ENCODE data around the gene CDHR5. TPM values are rescaled to one million over a fixed set of nuclear protein-coding genes. Genes with fewer than 3 reads are reported as not detected.
A peak's percentile ranks its signal among the peaks of the same experiment; 100 is the strongest.

Gene CDHR5
- polyA plus RNA-seq, 1 donor: 763 TPM

GRCh38 chr11:623999-624704, 603 bp downstream of the CDHR5 start:
- H3K4me3 ChIP-seq (ENCODE audit: low read length): peak overlapping the region; percentile 73
- peaks cover 6% of the 10 kb centered on the region for H3K27me3 ChIP-seq (ENCODE audit: control insufficient read depth, insufficient read depth, low read length)
- DNase-seq: peak; percentile 79 to 86
- peak overlapping the region; percentile 96 for H3K27ac ChIP-seq (ENCODE audit: low read length)
- H3K9me3 ChIP-seq (ENCODE audit: control insufficient read depth, low read depth, low read length): peaks cover 11% of the 10 kb centered on the region
- no CpG with 5 or more reads among the region's 25 CpGs for WGBS (ENCODE audit: insufficient coverage, low lambda C conversion rate)
- H3K36me3 ChIP-seq (ENCODE audit: control insufficient read depth, insufficient read depth, low read length): peaks cover 32% of the 10 kb centered on the region
- peaks cover 28% of the 10 kb centered on the region for H3K4me1 ChIP-seq (ENCODE audit: control insufficient read depth, insufficient read depth, low read length)

GRCh38 chr11:623349-623869, 1.3 kb downstream of the CDHR5 start:
- Histone ChIP-seq H3K4me1 (ENCODE audit: control insufficient read depth, insufficient read depth, low read length) (peaks cover 28% of the 10 kb centered on the region), H3K27me3 (ENCODE audit: control insufficient read depth, insufficient read depth, low read length) (peaks cover 6% of the 10 kb centered on the region), H3K4me3 (ENCODE audit: low read length) (peak overlapping the region; percentile 73), H3K27ac (ENCODE audit: low read length) (peak overlapping the region; percentile 96), H3K9me3 (ENCODE audit: control insufficient read depth, low read depth, low read length) (peaks cover 11% of the 10 kb centered on the region), H3K36me3 (ENCODE audit: control insufficient read depth, insufficient read depth, low read length) (peaks cover 40% of the 10 kb centered on the region)
- WGBS (ENCODE audit: insufficient coverage, low lambda C conversion rate): no CpG with 5 or more reads among the region's 15 CpGs
- no peak for DNase-seq

GRCh38 chr11:621838-622237, 2.9 kb downstream of the CDHR5 start:
- DNase-seq: no peak
- peaks cover 6% of the 10 kb centered on the region for H3K27me3 ChIP-seq (ENCODE audit: control insufficient read depth, insufficient read depth, low read length)
- peaks cover 28% of the 10 kb centered on the region for H3K4me1 ChIP-seq (ENCODE audit: control insufficient read depth, insufficient read depth, low read length)
- peaks cover 4% of the 10 kb centered on the region for H3K9me3 ChIP-seq (ENCODE audit: control insufficient read depth, low read depth, low read length)
- H3K36me3 ChIP-seq (ENCODE audit: control insufficient read depth, insufficient read depth, low read length): peaks cover 46% of the 10 kb centered on the region
- H3K27ac ChIP-seq (ENCODE audit: low read length): no peak overlapping the region
- no CpG with 5 or more reads among the region's 27 CpGs for WGBS (ENCODE audit: insufficient coverage, low lambda C conversion rate)
- H3K4me3 ChIP-seq (ENCODE audit: low read length): no peak overlapping the region

DNA sequence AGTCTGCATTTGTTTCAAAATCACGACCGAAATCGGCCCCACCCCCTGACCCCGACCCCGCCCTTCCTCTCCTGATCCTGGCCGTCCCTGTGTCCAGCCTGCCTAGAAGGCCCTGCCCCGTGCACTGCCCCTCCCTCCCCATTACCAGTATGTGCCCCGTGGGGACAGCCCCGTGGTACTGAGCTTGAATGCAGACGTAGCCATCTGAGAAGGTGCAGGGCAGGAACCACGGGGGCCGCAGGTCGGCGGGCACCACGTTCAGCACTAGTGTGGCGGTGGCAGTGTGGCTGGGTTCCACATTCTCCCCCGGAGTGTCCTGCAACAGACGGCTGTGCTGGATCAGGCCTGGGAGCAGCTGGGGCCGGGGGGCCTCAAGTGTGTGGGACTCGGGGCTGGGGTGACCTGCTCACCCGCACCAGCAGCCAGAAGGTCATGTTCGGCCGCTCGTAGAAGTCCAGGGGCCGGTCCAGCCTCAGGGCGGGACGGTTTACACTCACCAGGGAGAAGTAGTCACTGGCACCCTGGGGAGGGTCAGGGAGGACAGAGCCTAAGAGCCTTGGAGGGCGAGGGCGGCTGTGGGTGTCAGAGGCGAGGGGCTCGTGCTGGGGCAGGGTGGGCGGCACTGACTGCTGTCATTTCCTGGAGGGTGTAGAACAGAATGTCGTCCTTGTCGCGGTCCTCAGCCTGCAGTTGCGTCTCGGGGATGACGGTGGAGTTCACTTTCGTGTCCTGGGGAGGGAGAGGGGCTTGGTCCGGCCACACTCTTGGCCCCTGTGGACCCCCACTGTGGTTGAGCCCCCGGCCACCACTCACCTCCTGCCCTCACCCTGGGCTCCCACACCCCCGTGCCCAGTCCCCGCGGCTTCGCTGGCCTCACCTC, 3.6 kb downstream of the CDHR5 start:
- DNase-seq: no peak
- H3K4me1 ChIP-seq (ENCODE audit: control insufficient read depth, insufficient read depth, low read length): peaks cover 25% of the 10 kb centered on the region
- H3K4me3 ChIP-seq (ENCODE audit: low read length): no peak overlapping the region
- H3K9me3 ChIP-seq (ENCODE audit: control insufficient read depth, low read depth, low read length): no peaks in the 10 kb centered on the region
- H3K27ac ChIP-seq (ENCODE audit: low read length): no peak overlapping the region
- peaks cover 2% of the 10 kb centered on the region for H3K27me3 ChIP-seq (ENCODE audit: control insufficient read depth, insufficient read depth, low read length)
- H3K36me3 ChIP-seq (ENCODE audit: control insufficient read depth, insufficient read depth, low read length): peaks cover 46% of the 10 kb centered on the region
- WGBS (ENCODE audit: insufficient coverage, low lambda C conversion rate): 95% methylated on average over 4 of the region's 45 CpGs

- Histone ChIP-seq H3K36me3 (ENCODE audit: control insufficient read depth, insufficient read depth, low read length) (peaks cover 46% of the 10 kb centered on the region), H3K4me1 (ENCODE audit: control insufficient read depth, insufficient read depth, low read length) (peaks cover 19% of the 10 kb centered on the region), H3K27ac (ENCODE audit: low read length) (no peak overlapping the region), H3K9me3 (ENCODE audit: control insufficient read depth, low read depth, low read length) (no peaks in the 10 kb centered on the region), H3K27me3 (ENCODE audit: control insufficient read depth, insufficient read depth, low read length) (no peaks in the 10 kb centered on the region), H3K4me3 (ENCODE audit: low read length) (no peak overlapping the region)
- no CpG with 5 or more reads among the region's 13 CpGs for WGBS (ENCODE audit: insufficient coverage, low lambda C conversion rate)
- no peak for DNase-seq
Measured at GRCh38 chr11:620201-620600, 4.6 kb downstream of the CDHR5 start.

DNA sequence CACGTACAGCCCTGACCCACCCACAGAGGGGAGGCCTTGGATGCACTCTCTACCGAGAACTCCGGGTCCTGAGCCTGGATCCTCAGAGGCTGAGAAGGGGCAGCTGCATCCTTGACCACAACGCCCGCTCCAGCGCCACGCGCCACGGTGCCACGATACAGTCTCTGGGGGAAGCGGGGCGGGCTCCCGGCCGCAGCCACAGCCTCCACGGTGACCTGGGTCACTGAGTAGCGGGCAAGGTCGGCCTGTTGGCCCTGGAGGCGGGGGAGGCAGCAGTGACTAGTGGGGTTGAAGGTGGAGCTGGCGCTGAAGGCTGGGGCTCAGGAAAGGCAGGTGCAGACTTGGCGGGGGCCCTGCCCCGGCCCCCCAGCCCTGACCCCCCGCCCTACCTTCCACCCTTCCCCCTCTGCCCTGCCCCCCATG, 5.1 kb downstream of the CDHR5 start:
- peaks cover 22% of the 10 kb centered on the region for H3K4me1 ChIP-seq (ENCODE audit: control insufficient read depth, insufficient read depth, low read length)
- no peak for DNase-seq
- peaks cover 47% of the 10 kb centered on the region for H3K36me3 ChIP-seq (ENCODE audit: control insufficient read depth, insufficient read depth, low read length)
- no peaks in the 10 kb centered on the region for H3K9me3 ChIP-seq (ENCODE audit: control insufficient read depth, low read depth, low read length)
- no peak overlapping the region for H3K4me3 ChIP-seq (ENCODE audit: low read length)
- H3K27me3 ChIP-seq (ENCODE audit: control insufficient read depth, insufficient read depth, low read length): no peaks in the 10 kb centered on the region
- no peak overlapping the region for H3K27ac ChIP-seq (ENCODE audit: low read length)
- no CpG with 5 or more reads among the region's 22 CpGs for WGBS (ENCODE audit: insufficient coverage, low lambda C conversion rate)

DNA sequence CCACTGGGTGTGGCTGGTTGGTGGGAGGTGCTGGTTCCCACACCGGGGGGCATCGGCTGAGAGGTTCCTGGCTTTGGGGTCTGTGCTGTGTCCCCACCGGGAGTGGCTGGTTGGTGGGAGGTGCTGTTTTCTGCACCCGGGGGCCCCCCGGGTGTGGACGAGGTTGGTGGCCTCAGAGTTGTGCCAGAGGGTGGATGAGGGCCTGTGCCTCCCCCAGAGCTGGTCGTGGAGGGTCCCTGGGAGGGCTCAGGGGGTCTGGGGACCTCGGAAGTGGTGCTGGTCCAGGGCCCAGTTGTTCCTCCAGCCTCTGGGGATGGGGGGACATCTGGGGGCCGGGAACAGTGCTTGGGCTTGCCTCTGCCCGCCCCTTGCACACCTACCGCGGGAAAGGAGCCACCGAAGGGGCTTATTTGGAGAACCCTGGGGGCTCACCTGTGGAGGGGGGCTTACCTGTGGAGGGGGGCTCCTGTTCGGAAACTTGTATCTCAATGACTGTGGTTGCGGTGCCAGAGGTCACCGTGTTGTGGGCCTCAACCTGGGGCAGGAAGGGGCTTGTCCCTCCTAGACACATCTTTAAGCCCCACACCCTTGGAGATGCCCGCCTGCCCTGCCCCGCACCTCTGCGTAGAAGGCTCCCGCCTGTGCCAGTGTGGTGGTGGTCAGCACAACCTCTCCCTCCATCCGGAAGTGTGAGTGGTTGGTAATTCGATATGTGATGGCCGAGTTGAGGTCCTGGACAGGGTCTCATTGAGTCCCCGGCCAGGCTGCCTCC, 5.7 kb downstream of the CDHR5 start:
- no peaks in the 10 kb centered on the region for H3K9me3 ChIP-seq (ENCODE audit: control insufficient read depth, low read depth, low read length)
- no peak overlapping the region for H3K4me3 ChIP-seq (ENCODE audit: low read length)
- no CpG with 5 or more reads among the region's 24 CpGs for WGBS (ENCODE audit: insufficient coverage, low lambda C conversion rate)
- no peaks in the 10 kb centered on the region for H3K27me3 ChIP-seq (ENCODE audit: control insufficient read depth, insufficient read depth, low read length)
- no peak overlapping the region for H3K27ac ChIP-seq (ENCODE audit: low read length)
- DNase-seq: no peak
- peaks cover 52% of the 10 kb centered on the region for H3K36me3 ChIP-seq (ENCODE audit: control insufficient read depth, insufficient read depth, low read length)
- peaks cover 28% of the 10 kb centered on the region for H3K4me1 ChIP-seq (ENCODE audit: control insufficient read depth, insufficient read depth, low read length)

GRCh38 chr11:617912-618682, 6.7 kb downstream of the CDHR5 start:
- WGBS (ENCODE audit: insufficient coverage, low lambda C conversion rate): no CpG with 5 or more reads among the region's 25 CpGs
- Histone ChIP-seq H3K27me3 (ENCODE audit: control insufficient read depth, insufficient read depth, low read length) (no peaks in the 10 kb centered on the region), H3K4me3 (ENCODE audit: low read length) (no peak overlapping the region), H3K9me3 (ENCODE audit: control insufficient read depth, low read depth, low read length) (peaks cover 2% of the 10 kb centered on the region), H3K4me1 (ENCODE audit: control insufficient read depth, insufficient read depth, low read length) (peaks cover 33% of the 10 kb centered on the region), H3K27ac (ENCODE audit: low read length) (no peak overlapping the region), H3K36me3 (ENCODE audit: control insufficient read depth, insufficient read depth, low read length) (peaks cover 50% of the 10 kb centered on the region)
- no peak for DNase-seq

DNA sequence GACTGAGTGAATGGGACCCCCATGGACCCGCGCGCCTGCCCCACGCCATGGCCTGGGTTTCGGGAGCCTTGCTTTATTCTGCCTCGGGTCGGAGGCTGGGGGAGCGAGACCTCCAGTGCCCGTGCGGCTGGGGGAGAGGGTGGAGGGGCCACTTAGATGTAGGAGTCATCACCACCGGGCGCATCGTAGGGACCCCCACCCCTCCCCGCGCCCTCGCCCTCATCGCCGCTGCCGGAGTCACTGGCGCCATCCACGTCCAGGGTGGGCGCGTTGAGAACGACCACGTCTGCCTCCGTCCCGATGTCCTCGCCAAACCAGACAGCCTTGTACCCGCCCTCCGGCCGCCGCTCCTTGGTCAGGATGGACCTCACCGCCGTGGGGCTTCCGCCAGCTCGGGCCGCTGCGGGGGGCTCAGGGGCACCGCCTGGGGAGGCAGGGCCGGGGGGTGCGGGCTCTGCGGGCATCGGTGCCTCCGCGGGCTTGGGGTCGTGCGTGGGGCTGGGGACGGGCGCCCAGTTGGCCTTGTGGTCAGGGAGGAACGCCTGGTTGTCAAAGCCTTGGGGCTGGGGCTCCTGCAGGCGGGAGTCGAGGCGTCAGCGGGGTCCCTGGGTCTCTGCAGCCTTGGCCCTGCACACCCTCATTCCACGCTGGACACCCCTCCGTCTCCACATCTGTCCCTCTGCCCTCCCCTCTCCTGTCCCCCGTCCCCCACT, 7.4 kb downstream of the CDHR5 start:
- WGBS (ENCODE audit: insufficient coverage, low lambda C conversion rate): no CpG with 5 or more reads among the region's 57 CpGs
- H3K36me3 ChIP-seq (ENCODE audit: control insufficient read depth, insufficient read depth, low read length): peaks cover 53% of the 10 kb centered on the region
- peaks cover 6% of the 10 kb centered on the region for H3K9me3 ChIP-seq (ENCODE audit: control insufficient read depth, low read depth, low read length)
- no peak for DNase-seq
- peaks cover 35% of the 10 kb centered on the region for H3K4me1 ChIP-seq (ENCODE audit: control insufficient read depth, insufficient read depth, low read length)
- no peak overlapping the region for H3K4me3 ChIP-seq (ENCODE audit: low read length)
- H3K27ac ChIP-seq (ENCODE audit: low read length): no peak overlapping the region
- H3K27me3 ChIP-seq (ENCODE audit: control insufficient read depth, insufficient read depth, low read length): no peaks in the 10 kb centered on the region

Data from large intestine (tissue), 3 donors.